GM18526 (cell line): ENCODE measurements around the gene COL18A1.

ENCODE experiments used
- POLR2A ChIP-seq: IDR thresholded peaks from 3 replicates; pipeline ENCODE4 v1.6.1; 2011; ENCODE audit not compliant: insufficient read length; ENCODE audit errors: extremely low read depth

COL18A1 gene

GRCh38 chr21:45465611-45466329 is 60.8 kb downstream of the COL18A1 start:
- TF ChIP-seq POLR2A: no peak

GRCh38 chr21:45466330-45467220 is 61.6 kb downstream of the COL18A1 start:
- TF ChIP-seq POLR2A: no peak

GRCh38 chr21:45467221-45467779 is 62.3 kb downstream of the COL18A1 start:
- no peak for TF ChIP-seq POLR2A

- no peak for TF ChIP-seq POLR2A
Measured at GRCh38 chr21:45468051-45468970, 63.3 kb downstream of the COL18A1 start.

- no peak for TF ChIP-seq POLR2A
Measured at GRCh38 chr21:45468971-45469272, 64.0 kb downstream of the COL18A1 start.

GRCh38 chr21:45469273-45470086 is 64.5 kb downstream of the COL18A1 start:
- no peak for TF ChIP-seq POLR2A

GRCh38 chr21:45470087-45470515 is 65.1 kb downstream of the COL18A1 start:
- no peak for TF ChIP-seq POLR2A

- no peak for TF ChIP-seq POLR2A
Measured at GRCh38 chr21:45470773-45471524, 66.0 kb downstream of the COL18A1 start.

- no peak for TF ChIP-seq POLR2A
Measured at GRCh38 chr21:45471525-45472221, 66.7 kb downstream of the COL18A1 start.

GRCh38 chr21:45472445-45473365 is 67.7 kb downstream of the COL18A1 start:
- TF ChIP-seq POLR2A: no peak

- no peak for TF ChIP-seq POLR2A
Measured at GRCh38 chr21:45473496-45474322, 68.7 kb downstream of the COL18A1 start.
